Measurements from ENCODE around the gene RAPGEF4. TPM values are rescaled to one million over a fixed set of nuclear protein-coding genes. Genes with fewer than 3 reads are reported as not detected.

RAPGEF4 gene
- total and polyA plus RNA-seq, 4 donors, result 6.4 to 33.5 (median 8.6) TPM

DNA sequence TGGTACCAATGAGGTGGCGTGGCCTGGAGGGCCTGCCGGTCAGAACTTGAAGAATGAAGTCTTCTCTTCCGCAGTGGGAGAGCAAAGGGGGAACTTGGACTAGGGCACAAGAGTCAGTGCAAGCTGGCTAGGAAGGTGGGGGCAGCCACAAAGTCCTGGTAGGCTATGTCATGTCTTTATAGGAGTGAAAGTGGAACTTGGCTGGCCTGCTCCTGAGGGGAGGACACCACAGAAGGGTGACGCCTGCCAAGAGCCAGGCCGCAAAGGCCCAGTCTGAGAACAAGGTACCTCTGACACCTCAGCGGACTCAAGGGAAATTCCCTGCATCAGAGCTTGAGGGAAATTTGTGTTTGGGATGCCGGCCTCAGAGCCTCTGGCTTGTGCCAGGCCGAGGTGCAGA lies 307.8 kb downstream of the RAPGEF4 start:
- Histone ChIP-seq H3K9ac (ENCODE audit: insufficient read depth in 1 of 2, low read length in 2 of 2) (no peak overlapping the region), H3K4me3 (no peak overlapping the region), H3K27me3 (ENCODE audit: control insufficient read depth in 3 of 3, insufficient read depth in 3 of 3, low read length in 2 of 3) (no peaks in the 10 kb centered on the region), H3K36me3 (ENCODE audit: control insufficient read depth in 4 of 4, insufficient read depth in 4 of 4, low read length in 4 of 4) (no peaks in the 10 kb centered on the region), H3K9me3 (ENCODE audit: control insufficient read depth in 4 of 4, insufficient read depth in 3 of 4, low read length in 3 of 4) (no peaks in the 10 kb centered on the region), H3K4me1 (ENCODE audit: control insufficient read depth in 5 of 5, insufficient read depth in 5 of 5, low read length in 5 of 5) (peaks cover 0 to 18% (median 5%) of the 10 kb centered on the region in 5 donors), H3K27ac (ENCODE audit: low read depth in 1 of 2, low read length in 1 of 2) (peak overlapping the region in 1 of 2 donors; percentile 32)
- WGBS, 2 donors, result 81 to 83% methylated on average over 8 of the region's 8 CpGs
- ATAC-seq (ENCODE audit: insufficient read depth, low FRiP score) (peak; percentile 69), DNase-seq (no peak)
- TF ChIP-seq, protein P1, sequence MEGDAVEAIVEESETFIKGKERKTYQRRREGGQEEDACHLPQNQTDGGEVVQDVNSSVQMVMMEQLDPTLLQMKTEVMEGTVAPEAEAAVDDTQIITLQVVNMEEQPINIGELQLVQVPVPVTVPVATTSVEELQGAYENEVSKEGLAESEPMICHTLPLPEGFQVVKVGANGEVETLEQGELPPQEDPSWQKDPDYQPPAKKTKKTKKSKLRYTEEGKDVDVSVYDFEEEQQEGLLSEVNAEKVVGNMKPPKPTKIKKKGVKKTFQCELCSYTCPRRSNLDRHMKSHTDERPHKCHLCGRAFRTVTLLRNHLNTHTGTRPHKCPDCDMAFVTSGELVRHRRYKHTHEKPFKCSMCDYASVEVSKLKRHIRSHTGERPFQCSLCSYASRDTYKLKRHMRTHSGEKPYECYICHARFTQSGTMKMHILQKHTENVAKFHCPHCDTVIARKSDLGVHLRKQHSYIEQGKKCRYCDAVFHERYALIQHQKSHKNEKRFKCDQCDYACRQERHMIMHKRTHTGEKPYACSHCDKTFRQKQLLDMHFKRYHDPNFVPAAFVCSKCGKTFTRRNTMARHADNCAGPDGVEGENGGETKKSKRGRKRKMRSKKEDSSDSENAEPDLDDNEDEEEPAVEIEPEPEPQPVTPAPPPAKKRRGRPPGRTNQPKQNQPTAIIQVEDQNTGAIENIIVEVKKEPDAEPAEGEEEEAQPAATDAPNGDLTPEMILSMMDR (IDR thresholded peaks at IDR 0.05; ENCODE audit: control extremely low read depth, extremely low read depth), result no peak

DNA sequence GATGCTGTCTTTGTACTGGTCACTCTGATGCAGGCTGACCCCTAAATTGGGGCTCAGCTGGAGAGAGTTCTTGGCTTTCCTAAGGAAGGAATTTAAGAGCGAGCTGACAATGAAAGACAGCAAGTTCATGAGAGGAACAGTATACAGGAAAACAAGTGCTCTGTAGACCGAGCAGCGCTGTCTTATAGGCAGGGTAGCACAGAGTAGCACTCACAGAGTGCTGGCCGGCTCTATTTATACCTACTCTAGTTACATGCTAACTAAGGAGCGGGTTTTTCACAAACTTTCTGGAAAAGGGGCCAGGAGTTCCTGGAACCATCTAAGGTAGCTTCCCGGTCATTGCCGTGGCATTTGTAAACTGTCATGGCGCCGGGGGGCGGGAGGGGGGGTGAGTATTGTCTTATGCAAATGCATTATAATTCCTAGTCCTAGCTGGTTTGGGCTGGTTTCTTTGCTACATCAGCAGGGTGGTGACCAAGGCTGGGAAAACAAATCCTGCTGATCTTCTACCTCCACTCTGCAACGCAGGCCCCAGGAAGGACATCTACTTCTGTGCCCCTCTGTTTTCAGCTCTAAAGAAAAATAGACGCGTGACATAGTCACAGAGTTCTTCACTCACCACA lies 308.4 kb downstream of the RAPGEF4 start:
- H3K27ac ChIP-seq (ENCODE audit: low read depth in 1 of 2, low read length in 1 of 2), result peak overlapping the region in 1 of 2 donors; percentile 32
- WGBS, 2 donors, result 95 to 96% methylated on average over 13 of the region's 13 CpGs
- no peak overlapping the region for H3K9ac ChIP-seq (ENCODE audit: insufficient read depth in 1 of 2, low read length in 2 of 2)
- peaks cover 0 to 18% (median 6%) of the 10 kb centered on the region in 5 donors for H3K4me1 ChIP-seq (ENCODE audit: control insufficient read depth in 5 of 5, insufficient read depth in 5 of 5, low read length in 5 of 5)
- ATAC-seq (ENCODE audit: insufficient read depth, low FRiP score) (no peak), DNase-seq (no peak)
- H3K4me3 ChIP-seq, result no peak overlapping the region
- TF ChIP-seq, protein P1 (IDR thresholded peaks at IDR 0.05; ENCODE audit: control extremely low read depth, extremely low read depth), result no peak
- H3K9me3 ChIP-seq (ENCODE audit: control insufficient read depth in 4 of 4, insufficient read depth in 3 of 4, low read length in 3 of 4), result no peaks in the 10 kb centered on the region
- no peaks in the 10 kb centered on the region for H3K36me3 ChIP-seq (ENCODE audit: control insufficient read depth in 4 of 4, insufficient read depth in 4 of 4, low read length in 4 of 4)
- H3K27me3 ChIP-seq (ENCODE audit: control insufficient read depth in 3 of 3, insufficient read depth in 3 of 3, low read length in 2 of 3), result no peaks in the 10 kb centered on the region

DNA sequence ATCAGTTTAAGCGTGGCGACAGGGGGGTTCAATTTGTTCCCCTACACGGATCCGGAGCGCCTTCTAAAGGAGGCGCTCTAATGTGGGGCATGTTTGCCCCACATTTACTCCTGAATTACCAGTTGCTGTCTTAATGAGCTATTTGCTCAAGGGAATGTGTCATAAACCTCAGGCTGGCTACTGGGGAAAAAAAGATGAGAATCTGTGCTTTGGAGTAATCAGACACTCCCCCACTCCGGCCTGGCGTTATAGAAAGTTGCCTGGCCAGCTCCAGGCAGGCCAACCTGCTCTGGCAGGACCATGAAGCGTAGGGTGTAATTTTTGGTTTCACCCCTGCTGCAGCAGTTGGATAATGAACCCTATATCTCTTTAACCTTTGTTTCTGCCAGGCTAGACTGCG lies 309.0 kb downstream of the RAPGEF4 start:
- TF ChIP-seq, protein P1 (IDR thresholded peaks at IDR 0.05; ENCODE audit: control extremely low read depth, extremely low read depth), result no peak
- H3K27me3 ChIP-seq (ENCODE audit: control insufficient read depth in 3 of 3, insufficient read depth in 3 of 3, low read length in 2 of 3), result no peaks in the 10 kb centered on the region
- ATAC-seq (ENCODE audit: insufficient read depth, low FRiP score), result no peak
- no peaks in the 10 kb centered on the region for H3K36me3 ChIP-seq (ENCODE audit: control insufficient read depth in 4 of 4, insufficient read depth in 4 of 4, low read length in 4 of 4)
- no peak overlapping the region for H3K4me3 ChIP-seq
- no peak for DNase-seq
- 90 to 96% methylated on average over 10 of the region's 10 CpGs for WGBS, 2 donors
- H3K9ac ChIP-seq (ENCODE audit: insufficient read depth in 1 of 2, low read length in 2 of 2), result no peak overlapping the region
- H3K9me3 ChIP-seq (ENCODE audit: control insufficient read depth in 4 of 4, insufficient read depth in 3 of 4, low read length in 3 of 4), result no peaks in the 10 kb centered on the region
- H3K27ac ChIP-seq (ENCODE audit: low read depth in 1 of 2, low read length in 1 of 2), result no peak overlapping the region
- peaks cover 0 to 18% (median 7%) of the 10 kb centered on the region in 5 donors for H3K4me1 ChIP-seq (ENCODE audit: control insufficient read depth in 5 of 5, insufficient read depth in 5 of 5, low read length in 5 of 5)

DNA sequence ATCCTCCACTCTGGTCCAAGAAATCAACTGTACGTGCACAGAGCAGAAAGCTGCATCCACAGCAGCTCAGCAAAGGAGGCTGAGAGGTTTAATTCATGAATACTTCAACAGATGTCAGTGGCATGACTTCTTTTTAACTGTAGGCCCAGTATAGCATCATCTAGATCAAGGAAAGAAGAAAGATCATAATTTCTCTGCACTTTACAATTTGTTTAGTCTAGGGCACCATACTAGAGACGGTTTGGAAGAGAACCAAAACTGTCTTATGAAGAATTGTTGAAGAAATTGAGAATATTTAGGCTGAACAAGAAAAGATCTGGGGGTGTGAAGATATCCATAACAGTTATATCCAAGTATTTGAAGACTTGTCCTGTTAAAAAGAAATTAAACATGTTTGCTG lies 309.5 kb downstream of the RAPGEF4 start:
- TF ChIP-seq, protein P1 (IDR thresholded peaks at IDR 0.05; ENCODE audit: control extremely low read depth, extremely low read depth), result no peak
- Histone ChIP-seq H3K27me3 (ENCODE audit: control insufficient read depth in 3 of 3, insufficient read depth in 3 of 3, low read length in 2 of 3) (no peaks in the 10 kb centered on the region), H3K9me3 (ENCODE audit: control insufficient read depth in 4 of 4, insufficient read depth in 3 of 4, low read length in 3 of 4) (no peaks in the 10 kb centered on the region), H3K9ac (ENCODE audit: insufficient read depth in 1 of 2, low read length in 2 of 2) (no peak overlapping the region), H3K4me1 (ENCODE audit: control insufficient read depth in 5 of 5, insufficient read depth in 5 of 5, low read length in 5 of 5) (peaks cover 0 to 21% (median 7%) of the 10 kb centered on the region in 5 donors), H3K27ac (ENCODE audit: low read depth in 1 of 2, low read length in 1 of 2) (no peak overlapping the region), H3K36me3 (ENCODE audit: control insufficient read depth in 4 of 4, insufficient read depth in 4 of 4, low read length in 4 of 4) (no peaks in the 10 kb centered on the region), H3K4me3 (no peak overlapping the region)
- ATAC-seq (ENCODE audit: insufficient read depth, low FRiP score), result no peak
- 83 to 87% methylated on average over 2 of the region's 2 CpGs for whole genome bisulfite sequencing, 2 donors
- peak in 2 of 3 donors; percentile 72 to 75 for DNase-seq
